ENCODE measurements around the gene SYCP2.

Gene SYCP2

DNA sequence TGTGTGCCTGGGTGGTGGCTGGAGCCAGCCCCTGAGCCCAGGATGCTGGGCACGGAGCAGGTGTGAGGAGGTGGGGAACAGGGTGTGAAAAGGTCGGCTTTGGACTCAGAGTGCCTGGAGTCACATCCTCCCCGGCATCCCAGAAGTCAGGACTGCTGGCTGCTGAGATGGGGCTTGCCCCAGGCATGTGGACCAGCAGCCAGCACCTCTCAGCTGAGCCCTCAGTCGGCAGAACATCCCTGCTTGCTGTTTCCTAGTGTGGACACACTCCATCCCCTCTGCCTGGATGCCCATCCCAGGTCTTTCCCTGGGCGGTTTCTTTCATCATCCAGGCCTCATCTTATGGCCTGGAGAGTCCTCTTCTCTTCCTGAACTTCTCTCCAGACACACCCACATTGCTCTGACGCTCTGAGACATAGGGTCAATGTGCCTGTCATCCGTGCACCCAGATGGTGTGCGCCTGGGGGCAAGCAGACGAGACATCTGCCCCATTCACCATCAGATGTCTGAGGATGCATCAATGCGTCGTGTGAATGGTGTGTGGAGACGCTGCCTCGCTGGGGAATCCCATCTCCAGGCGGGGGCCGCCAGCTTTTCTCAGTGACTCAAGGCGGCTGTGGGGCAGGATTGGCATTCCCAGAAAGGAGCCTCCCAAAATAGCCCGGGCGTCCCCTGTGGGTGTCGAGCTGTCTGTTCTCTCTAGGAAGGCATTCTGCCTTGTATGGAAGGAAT, 104.2 kb downstream of the SYCP2 start:
- Histone ChIP-seq H3K79me2 (ENCODE audit: low read length) (no peaks in the 10 kb centered on the region), H3K36me3 (replicated peaks; ENCODE audit: insufficient read depth, low read length) (no peaks in the 10 kb centered on the region), H3K4me2 (ENCODE audit: low read depth, low read length) (no peak overlapping the region), H3K9ac (ENCODE audit: low read length) (no peak overlapping the region), H3K9me3 (replicated peaks; ENCODE audit: insufficient read depth, low read length) (no peaks in the 10 kb centered on the region), H3K27me3 (replicated peaks; ENCODE audit: insufficient read depth, low read length) (peaks cover 23% of the 10 kb centered on the region; the same call in 1 of the 2 replicates), H3K4me3 (ENCODE audit: low read length) (no peak overlapping the region), H3F3A (ENCODE audit: insufficient read depth, low read length) (no peaks in the 10 kb centered on the region), H3K9me2 (replicated peaks; ENCODE audit: insufficient read depth, low read length) (no peaks in the 10 kb centered on the region), H4K20me1 (ENCODE audit: insufficient read depth, low read length) (no peaks in the 10 kb centered on the region), H2AFZ (ENCODE audit: low read length) (no peak overlapping the region), H3K27ac (ENCODE audit: low read length) (no peak overlapping the region), H3K4me1 (ENCODE audit: low read length) (no peaks in the 10 kb centered on the region)
- no peak for DNase-seq
- no peak for TF ChIP-seq EZH2 (optimal IDR thresholded peaks at IDR 0.05; ENCODE audit: low read depth, low read length)
- no peak for TF ChIP-seq EZH2phosphoT487 (IDR thresholded peaks at IDR 0.05; ENCODE audit: low read length)
- TF ChIP-seq, protein P1, sequence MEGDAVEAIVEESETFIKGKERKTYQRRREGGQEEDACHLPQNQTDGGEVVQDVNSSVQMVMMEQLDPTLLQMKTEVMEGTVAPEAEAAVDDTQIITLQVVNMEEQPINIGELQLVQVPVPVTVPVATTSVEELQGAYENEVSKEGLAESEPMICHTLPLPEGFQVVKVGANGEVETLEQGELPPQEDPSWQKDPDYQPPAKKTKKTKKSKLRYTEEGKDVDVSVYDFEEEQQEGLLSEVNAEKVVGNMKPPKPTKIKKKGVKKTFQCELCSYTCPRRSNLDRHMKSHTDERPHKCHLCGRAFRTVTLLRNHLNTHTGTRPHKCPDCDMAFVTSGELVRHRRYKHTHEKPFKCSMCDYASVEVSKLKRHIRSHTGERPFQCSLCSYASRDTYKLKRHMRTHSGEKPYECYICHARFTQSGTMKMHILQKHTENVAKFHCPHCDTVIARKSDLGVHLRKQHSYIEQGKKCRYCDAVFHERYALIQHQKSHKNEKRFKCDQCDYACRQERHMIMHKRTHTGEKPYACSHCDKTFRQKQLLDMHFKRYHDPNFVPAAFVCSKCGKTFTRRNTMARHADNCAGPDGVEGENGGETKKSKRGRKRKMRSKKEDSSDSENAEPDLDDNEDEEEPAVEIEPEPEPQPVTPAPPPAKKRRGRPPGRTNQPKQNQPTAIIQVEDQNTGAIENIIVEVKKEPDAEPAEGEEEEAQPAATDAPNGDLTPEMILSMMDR (IDR thresholded peaks at IDR 0.05; ENCODE audit: low read length): no peak

DNA sequence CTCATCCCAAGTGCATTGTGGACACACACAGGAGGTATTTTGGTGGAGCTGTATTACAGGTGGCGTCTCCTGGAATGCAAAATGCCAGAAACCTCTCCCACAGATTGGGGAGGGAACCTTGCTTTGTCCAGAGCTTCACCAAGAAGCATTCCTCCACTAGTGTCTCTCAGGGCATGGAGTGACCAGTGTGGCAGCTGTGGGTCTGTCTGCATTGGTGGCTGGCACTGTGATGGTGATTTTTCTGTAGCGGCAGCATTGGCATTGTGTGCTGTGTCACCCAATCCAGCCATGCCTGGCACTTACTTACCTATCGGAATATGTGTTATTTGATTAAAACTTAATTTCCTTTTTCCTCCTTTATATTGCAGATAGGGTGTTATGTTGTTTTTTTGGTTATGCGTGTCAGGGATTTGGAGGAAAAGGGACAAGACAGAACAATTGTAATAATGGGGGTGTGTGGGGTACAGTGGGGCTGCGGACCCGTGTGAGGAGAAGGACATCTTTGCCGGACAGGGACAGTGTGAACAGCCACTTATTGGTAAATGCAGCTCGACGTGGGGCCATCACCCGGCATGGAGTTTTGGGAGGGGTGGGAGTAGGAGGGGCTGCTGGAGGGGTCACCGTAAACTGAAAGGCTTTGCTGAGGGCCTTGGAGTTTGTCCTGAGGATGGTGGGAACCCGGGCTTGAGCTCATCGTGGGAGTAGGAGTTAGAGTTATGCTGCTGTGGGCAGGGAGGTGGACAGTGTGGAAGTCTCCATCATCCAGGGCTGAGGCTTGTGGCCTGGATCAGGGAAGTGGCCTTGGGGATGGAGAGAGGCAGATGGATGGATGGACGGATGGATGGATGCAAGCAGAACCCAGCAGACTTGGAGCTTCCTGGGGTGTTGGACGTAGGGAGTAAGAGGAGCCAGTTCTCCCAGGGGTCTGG, 105.0 kb downstream of the SYCP2 start:
- peaks cover 30% of the 10 kb centered on the region; the same call in 1 of the 2 replicates for H3K27me3 ChIP-seq (replicated peaks; ENCODE audit: insufficient read depth, low read length)
- no peak overlapping the region for H3K4me2 ChIP-seq (ENCODE audit: low read depth, low read length)
- H2AFZ ChIP-seq (ENCODE audit: low read length): no peak overlapping the region
- no peak overlapping the region for H3K27ac ChIP-seq (ENCODE audit: low read length)
- no peak overlapping the region for H3K4me3 ChIP-seq (ENCODE audit: low read length)
- TF ChIP-seq EZH2phosphoT487 (IDR thresholded peaks at IDR 0.05; ENCODE audit: low read length): no peak
- no peak for TF ChIP-seq EZH2 (optimal IDR thresholded peaks at IDR 0.05; ENCODE audit: low read depth, low read length)
- TF ChIP-seq, protein P1 (IDR thresholded peaks at IDR 0.05; ENCODE audit: low read length): no peak
- H3K4me1 ChIP-seq (ENCODE audit: low read length): no peaks in the 10 kb centered on the region
- H3K9ac ChIP-seq (ENCODE audit: low read length): no peak overlapping the region
- no peaks in the 10 kb centered on the region for H4K20me1 ChIP-seq (ENCODE audit: insufficient read depth, low read length)
- H3K9me3 ChIP-seq (replicated peaks; ENCODE audit: insufficient read depth, low read length): no peaks in the 10 kb centered on the region
- H3K9me2 ChIP-seq (replicated peaks; ENCODE audit: insufficient read depth, low read length): no peaks in the 10 kb centered on the region
- no peak for DNase-seq
- H3K36me3 ChIP-seq (replicated peaks; ENCODE audit: insufficient read depth, low read length): no peaks in the 10 kb centered on the region
- no peaks in the 10 kb centered on the region for H3F3A ChIP-seq (ENCODE audit: insufficient read depth, low read length)
- no peaks in the 10 kb centered on the region for H3K79me2 ChIP-seq (ENCODE audit: low read length)

GRCh38 chr20:59827138-59828056, 106.0 kb downstream of the SYCP2 start:
- Histone ChIP-seq H4K20me1 (ENCODE audit: insufficient read depth, low read length) (no peaks in the 10 kb centered on the region), H3K9me2 (replicated peaks; ENCODE audit: insufficient read depth, low read length) (no peaks in the 10 kb centered on the region), H3K79me2 (ENCODE audit: low read length) (no peaks in the 10 kb centered on the region), H3K9ac (ENCODE audit: low read length) (no peak overlapping the region), H3K27ac (ENCODE audit: low read length) (no peak overlapping the region), H3F3A (ENCODE audit: insufficient read depth, low read length) (no peaks in the 10 kb centered on the region), H3K4me1 (ENCODE audit: low read length) (no peaks in the 10 kb centered on the region), H3K36me3 (replicated peaks; ENCODE audit: insufficient read depth, low read length) (no peaks in the 10 kb centered on the region), H2AFZ (ENCODE audit: low read length) (no peak overlapping the region), H3K4me3 (ENCODE audit: low read length) (no peak overlapping the region), H3K27me3 (replicated peaks; ENCODE audit: insufficient read depth, low read length) (peaks cover 38% of the 10 kb centered on the region; the same call in 1 of the 2 replicates), H3K9me3 (replicated peaks; ENCODE audit: insufficient read depth, low read length) (no peaks in the 10 kb centered on the region), H3K4me2 (ENCODE audit: low read depth, low read length) (no peak overlapping the region)
- TF ChIP-seq EZH2 (optimal IDR thresholded peaks at IDR 0.05; ENCODE audit: low read depth, low read length) (no peak), EZH2phosphoT487 (IDR thresholded peaks at IDR 0.05; ENCODE audit: low read length) (no peak)
- TF ChIP-seq, protein P1 (IDR thresholded peaks at IDR 0.05; ENCODE audit: low read length): no peak
- no peak for DNase-seq
